OCI-LY7 (cell line): Measurements from ENCODE around the gene CHD9. TPM values are rescaled to one million over a fixed set of nuclear protein-coding genes. Genes with fewer than 3 reads are reported as not detected.

Experiments
- BruUV-seq: library from RNA; stranded (reverse); fragments of 400-500 nt; replicated peaks from 2 replicates; lab custom pipeline; 2021; lab: Mats Ljungman, UMichigan
- CTCF ChIA-PET: fragments of 300-600 bp; sonication (Branson Sonifier 250); formaldehyde crosslinking; loops from one replicate; lab custom pipeline; 2022; ENCODE audit warnings: antibody characterized with exemption; ENCODE audit not compliant: unreplicated experiment; lab: Charles Lee
- POLR2A ChIA-PET: fragments of 300-600 bp; sonication (Branson Sonifier 250); formaldehyde crosslinking; loops from one replicate; lab custom pipeline; 2022; ENCODE audit warnings: antibody characterized with exemption; lab: Charles Lee
- DNase-seq: peaks from one replicate; pipeline ENCODE4 v3.0.0-alpha.2; 2015; ENCODE audit warnings: low spot score
- H2AFZ ChIP-seq: fragments of 200-600 bp; sonication (generic), shearing (Covaris generic); 2 replicates; pipeline ENCODE4 v1.6.1; 2014; ENCODE audit warnings: mild to moderate bottlenecking, antibody characterized with exemption, low read length, moderate library complexity
- H3K27ac ChIP-seq: fragments of 200-600 bp; sonication (generic); 2 replicates; pipeline ENCODE4 v1.5.1; 2014; ENCODE audit warnings: mixed run types, low read depth, mild to moderate bottlenecking, moderate library complexity, low read length, inconsistent platforms; ENCODE audit not compliant: poor library complexity, severe bottlenecking
- H3K36me3 ChIP-seq: fragments of 200-600 bp; sonication (generic); 2 replicates; pipeline ENCODE4 v1.6.1; 2014; ENCODE audit warnings: mild to moderate bottlenecking, antibody characterized with exemption, low read length, moderate library complexity, mixed read lengths; ENCODE audit not compliant: insufficient read depth
- H3K4me1 ChIP-seq: fragments of 200-600 bp; sonication (generic); 2 replicates; pipeline ENCODE4 v1.5.1; 2014; ENCODE audit warnings: mild to moderate bottlenecking, low read length; ENCODE audit not compliant: insufficient read depth, poor library complexity, severe bottlenecking
- H3K4me2 ChIP-seq: fragments of 200-600 bp; sonication (generic); 2 replicates; pipeline ENCODE4 v1.6.1; 2014; ENCODE audit warnings: mild to moderate bottlenecking, low read length
- H3K4me3 ChIP-seq: fragments of 200-600 bp; sonication (generic); 2 replicates; pipeline ENCODE4 v1.5.1; 2014; ENCODE audit warnings: mild to moderate bottlenecking, low read depth, low read length; ENCODE audit not compliant: poor library complexity, severe bottlenecking
- H3K79me2 ChIP-seq: fragments of 200-600 bp; sonication (generic); 2 replicates; pipeline ENCODE4 v1.6.1; 2016; ENCODE audit warnings: low read depth, mild to moderate bottlenecking, low read length, moderate library complexity, mixed read lengths; ENCODE audit not compliant: insufficient read depth
- H3K9me2 ChIP-seq: fragments of 200-600 bp; sonication (generic); 2 replicates; pipeline ENCODE4 v1.6.1; 2016; ENCODE audit warnings: mild to moderate bottlenecking, low read length, mixed read lengths; ENCODE audit not compliant: insufficient read depth
- H3K9me3 ChIP-seq: fragments of 200-600 bp; sonication (generic); 2 replicates; pipeline ENCODE4 v1.6.1; 2014; ENCODE audit warnings: mild to moderate bottlenecking, mixed run types, low read length, mixed read lengths
- H4K20me1 ChIP-seq: fragments of 200-600 bp; sonication (generic); 2 replicates; pipeline ENCODE4 v1.6.1; 2014; ENCODE audit warnings: mild to moderate bottlenecking, antibody characterized with exemption, low read length, moderate library complexity, mixed read lengths; ENCODE audit not compliant: insufficient read depth
- CTCF ChIP-seq: fragments of 200-600 bp; sonication (generic); conservative IDR thresholded peaks from 2 replicates; pipeline ENCODE4 v1.5.1; 2014; ENCODE audit warnings: mild to moderate bottlenecking, antibody characterized with exemption, low read length, moderate library complexity, mixed read lengths
- EZH2phosphoT487 ChIP-seq: fragments of 200-600 bp; sonication (generic); IDR thresholded peaks from 2 replicates; pipeline ENCODE4 v1.6.1; 2018; ENCODE audit warnings: low read depth, borderline replicate concordance, mild to moderate bottlenecking, mixed run types, antibody characterized with exemption, low read length, moderate library complexity, mixed read lengths
- intact Hi-C: fragments of 100-400 bp; cut with micrococcal nuclease; formaldehyde crosslinking; loops from one replicate; pipeline ENCODE4 v1.10.0; 2022; ENCODE audit not compliant: unreplicated experiment
- total RNA-seq, 2 experiments: library from RNA; depleted of rRNA in 1 of 2; stranded (reverse); fragments of >200 nt in 1 of 2; shearing (Covaris generic) in 1 of 2; gene quantifications; 2 replicates each; pipeline ENCODE4 v1.2.3, GENCODE V29; 2014 to 2022

The CHD9 gene
- total RNA-seq, 2 experiments from 2014 or later = 52.6 to 85.9 TPM

- H3K9me2 ChIP-seq = no peaks in the 10 kb centered on the region
- no peak overlapping the region for H2AFZ ChIP-seq
- TF ChIP-seq EZH2phosphoT487 (no peak), CTCF (no peak)
- no peak overlapping the region for H3K27ac ChIP-seq
- H3K36me3 ChIP-seq = no peaks in the 10 kb centered on the region
- peaks cover 5% of the 10 kb centered on the region for H3K4me1 ChIP-seq
- CTCF ChIA-PET = interaction anchor here (0.6 kb wide), 1 partner anchor 1832 kb away, joined by 3 read pairs; no protein-coding TSS in a partner anchor
- no TSS peak for BruUV-seq
- H4K20me1 ChIP-seq = no peaks in the 10 kb centered on the region
- no peaks in the 10 kb centered on the region for H3K79me2 ChIP-seq
- H3K4me2 ChIP-seq = no peak overlapping the region
- intact Hi-C loops = loop anchor here (10.0 kb wide), 1 partner anchor 160 kb away; no protein-coding TSS in a partner anchor
- no peak overlapping the region for H3K4me3 ChIP-seq
- H3K9me3 ChIP-seq = no peaks in the 10 kb centered on the region
- POLR2A ChIA-PET = no interaction called here
- no peak for DNase-seq
These were observed 300.3 kb downstream of the CHD9 start for GRCh38 chr16:53355064-53355463.

GRCh38 chr16:53356478-53357207, 301.9 kb downstream of the CHD9 start:
- Histone ChIP-seq H3K79me2 (no peaks in the 10 kb centered on the region), H3K9me2 (no peaks in the 10 kb centered on the region), H4K20me1 (no peaks in the 10 kb centered on the region), H3K27ac (no peak overlapping the region), H3K4me1 (peaks cover 5% of the 10 kb centered on the region), H3K36me3 (no peaks in the 10 kb centered on the region), H3K9me3 (no peaks in the 10 kb centered on the region), H3K4me2 (no peak overlapping the region), H3K4me3 (no peak overlapping the region), H2AFZ (no peak overlapping the region)
- CTCF ChIA-PET = interaction anchor here (0.7 kb wide), 1 partner anchor 15 kb away, joined by 6 read pairs; no protein-coding TSS in a partner anchor
- TF ChIP-seq EZH2phosphoT487 (no peak), CTCF (peak; percentile 63)
- POLR2A ChIA-PET = no interaction called here
- peak; percentile 17 for DNase-seq
- intact Hi-C loops = loop anchor here (10.0 kb wide), 1 partner anchor 158 kb away; no protein-coding TSS in a partner anchor
- BruUV-seq = no TSS peak

DNA sequence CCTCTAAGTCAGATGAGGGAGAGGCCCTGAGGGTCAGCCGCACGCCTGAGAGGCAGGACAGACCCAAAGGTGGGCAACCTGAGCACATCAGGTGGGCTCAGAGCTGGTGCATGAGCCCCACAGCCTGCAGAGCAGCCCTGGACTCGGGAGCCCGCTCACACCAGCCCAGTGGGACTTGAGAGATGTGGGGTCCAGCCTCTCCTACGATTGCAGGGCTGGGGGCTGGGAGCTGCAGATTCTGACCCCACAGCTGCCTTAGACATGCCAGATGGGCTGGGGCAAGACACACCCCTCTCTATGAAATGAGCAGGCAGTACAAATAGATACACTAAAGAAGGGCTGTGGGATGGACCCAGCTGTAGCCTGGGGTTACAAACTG, 302.4 kb downstream of the CHD9 start:
- TF ChIP-seq EZH2phosphoT487 (no peak), CTCF (no peak)
- no TSS peak for BruUV-seq
- intact Hi-C loops = loop anchor here (10.0 kb wide), 1 partner anchor 158 kb away; no protein-coding TSS in a partner anchor
- Histone ChIP-seq H3K4me3 (no peak overlapping the region), H3K4me1 (peaks cover 5% of the 10 kb centered on the region), H3K27ac (no peak overlapping the region), H3K4me2 (no peak overlapping the region), H3K79me2 (no peaks in the 10 kb centered on the region), H2AFZ (no peak overlapping the region), H3K36me3 (no peaks in the 10 kb centered on the region), H3K9me2 (no peaks in the 10 kb centered on the region), H3K9me3 (no peaks in the 10 kb centered on the region), H4K20me1 (no peaks in the 10 kb centered on the region)
- CTCF ChIA-PET = interaction anchor here (0.7 kb wide), 1 partner anchor 15 kb away, joined by 6 read pairs; no protein-coding TSS in a partner anchor
- POLR2A ChIA-PET = no interaction called here
- DNase-seq = no peak
